Karpas-422 (cell line): ENCODE measurements around the gene ARRB1. TPM values are rescaled to one million over a fixed set of nuclear protein-coding genes. Genes with fewer than 3 reads are reported as not detected.

Experiments
- DNase-seq: peaks from one replicate; pipeline ENCODE4 v3.0.0-alpha.2; 2015
- H2AFZ ChIP-seq: fragments of 200-600 bp; sonication (generic); 2 replicates; pipeline ENCODE4 v1.6.1; 2014; ENCODE audit warnings: antibody characterized with exemption, low read length, mixed read lengths
- H3K27ac ChIP-seq: fragments of 200-600 bp; sonication (generic); 2 replicates; pipeline ENCODE4 v1.5.1; 2014; ENCODE audit warnings: mild to moderate bottlenecking, low read length, moderate library complexity
- H3K27me3 ChIP-seq: fragments of 200-600 bp; sonication (generic); 2 replicates; pipeline ENCODE4 v1.6.1; 2014; ENCODE audit warnings: low read length, mixed read lengths
- H3K36me3 ChIP-seq: fragments of 200-600 bp; sonication (generic); 2 replicates; pipeline ENCODE4 v1.6.1; 2014; ENCODE audit warnings: low read length, mixed read lengths; ENCODE audit not compliant: insufficient read depth
- H3K4me1 ChIP-seq: fragments of 200-600 bp; sonication (generic); 2 replicates; pipeline ENCODE4 v1.6.1; 2014; ENCODE audit warnings: mild to moderate bottlenecking, low read length, mixed read lengths
- H3K4me2 ChIP-seq: fragments of 200-600 bp; sonication (generic); 2 replicates; pipeline ENCODE4 v1.6.1; 2014; ENCODE audit warnings: low read length, low read depth, mild to moderate bottlenecking; ENCODE audit not compliant: poor library complexity, severe bottlenecking
- H3K4me3 ChIP-seq: fragments of 200-600 bp; sonication (generic); 2 replicates; pipeline ENCODE4 v1.5.1; 2014; ENCODE audit warnings: mild to moderate bottlenecking, antibody characterized with exemption, low read length, mixed read lengths
- H3K79me2 ChIP-seq: fragments of 200-600 bp; sonication (generic); 2 replicates; pipeline ENCODE4 v1.6.1; 2014; ENCODE audit warnings: mild to moderate bottlenecking, low read length, mixed read lengths
- H3K9ac ChIP-seq: fragments of 200-600 bp; sonication (generic); 2 replicates; pipeline ENCODE4 v1.6.0; 2014; ENCODE audit warnings: low read length
- H3K9me2 ChIP-seq: fragments of 200-600 bp; sonication (generic), shearing (Covaris generic); replicated peaks from 2 replicates; pipeline ENCODE4 v1.6.0; 2014; ENCODE audit warnings: mild to moderate bottlenecking, low read length, moderate library complexity; ENCODE audit not compliant: insufficient read depth
- H3K9me3 ChIP-seq: fragments of 300-700, 200-600 bp; sonication (generic); 2 replicates; pipeline ENCODE4 v1.6.1; 2014; ENCODE audit warnings: low read length, mixed read lengths
- H4K20me1 ChIP-seq: fragments of 200-600 bp; sonication (generic); 2 replicates; pipeline ENCODE4 v1.6.1; 2014; ENCODE audit warnings: mild to moderate bottlenecking, antibody characterized with exemption, low read length, low read depth; ENCODE audit not compliant: insufficient read depth
- total RNA-seq: library from RNA; depleted of rRNA; stranded (reverse); fragments of >200 nt; shearing (Covaris generic); gene quantifications from 2 replicates; pipeline ENCODE4 v1.2.3, GENCODE V29; 2014; ENCODE audit warnings: low replicate concordance

ARRB1 gene
- total RNA-seq, 1 experiment from 2014 or later: not detected

DNA sequence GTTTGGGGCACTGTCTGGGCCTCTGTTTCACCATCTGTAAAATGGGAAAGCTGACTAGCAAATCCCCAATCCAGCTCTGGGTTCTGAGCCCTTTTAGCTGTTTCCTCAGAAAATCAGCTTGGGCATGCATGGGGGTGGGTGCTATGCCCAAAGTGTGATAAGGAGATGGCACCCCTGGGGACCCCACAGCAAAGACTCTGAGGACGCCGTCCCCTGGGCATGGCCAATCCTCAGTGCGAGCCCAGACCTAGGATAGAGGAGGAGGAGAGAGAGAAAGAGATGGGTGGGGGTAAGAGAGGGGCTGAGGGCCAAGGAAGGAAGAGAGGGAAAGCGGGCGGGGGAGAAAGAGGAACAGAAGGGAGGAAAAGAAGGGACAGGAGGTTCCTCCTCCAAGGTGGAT is 79.1 kb downstream of the ARRB1 start:
- H3K9me2 ChIP-seq: no peaks in the 10 kb centered on the region
- H3K4me3 ChIP-seq: no peak overlapping the region
- no peak overlapping the region for H3K4me2 ChIP-seq
- H4K20me1 ChIP-seq: no peaks in the 10 kb centered on the region
- no peak for DNase-seq
- no peaks in the 10 kb centered on the region for H3K36me3 ChIP-seq
- no peaks in the 10 kb centered on the region for H3K79me2 ChIP-seq
- no peaks in the 10 kb centered on the region for H3K27me3 ChIP-seq
- H3K9me3 ChIP-seq: no peaks in the 10 kb centered on the region
- 0 out of 2 replicates have a peak overlapping the region, but pooled peaks have one; percentile 20 for H3K9ac ChIP-seq
- no peak overlapping the region for H3K27ac ChIP-seq
- peaks cover 4% of the 10 kb centered on the region for H3K4me1 ChIP-seq
- no peak overlapping the region for H2AFZ ChIP-seq

- no peaks in the 10 kb centered on the region for H3K9me3 ChIP-seq
- peaks cover 4% of the 10 kb centered on the region for H3K4me1 ChIP-seq
- H3K79me2 ChIP-seq: no peaks in the 10 kb centered on the region
- H3K9ac ChIP-seq: no peak overlapping the region
- DNase-seq: no peak
- no peaks in the 10 kb centered on the region for H3K27me3 ChIP-seq
- no peak overlapping the region for H2AFZ ChIP-seq
- no peak overlapping the region for H3K4me2 ChIP-seq
- H3K9me2 ChIP-seq: no peaks in the 10 kb centered on the region
- no peak overlapping the region for H3K27ac ChIP-seq
- H3K36me3 ChIP-seq: no peaks in the 10 kb centered on the region
- H3K4me3 ChIP-seq: no peak overlapping the region
- no peaks in the 10 kb centered on the region for H4K20me1 ChIP-seq
Observed at GRCh38 chr11:75271730-75272129, 79.7 kb downstream of the ARRB1 start.

- Histone ChIP-seq H3K9ac (no peak overlapping the region), H3K36me3 (no peaks in the 10 kb centered on the region), H4K20me1 (no peaks in the 10 kb centered on the region), H2AFZ (no peak overlapping the region), H3K4me1 (peaks cover 6% of the 10 kb centered on the region), H3K79me2 (no peaks in the 10 kb centered on the region), H3K27me3 (no peaks in the 10 kb centered on the region), H3K4me2 (no peak overlapping the region), H3K9me3 (no peaks in the 10 kb centered on the region), H3K9me2 (no peaks in the 10 kb centered on the region), H3K4me3 (no peak overlapping the region), H3K27ac (no peak overlapping the region)
- DNase-seq: peak; percentile 63
Observed at GRCh38 chr11:75270896-75271418, 80.5 kb downstream of the ARRB1 start.

GRCh38 chr11:75269896-75270295 is 81.6 kb downstream of the ARRB1 start:
- Histone ChIP-seq H3K27me3 (no peaks in the 10 kb centered on the region), H3K27ac (no peak overlapping the region), H3K9ac (no peak overlapping the region), H3K4me3 (no peak overlapping the region), H3K4me1 (peaks cover 9% of the 10 kb centered on the region), H3K9me2 (no peaks in the 10 kb centered on the region), H4K20me1 (no peaks in the 10 kb centered on the region), H3K9me3 (no peaks in the 10 kb centered on the region), H3K79me2 (no peaks in the 10 kb centered on the region), H3K36me3 (no peaks in the 10 kb centered on the region), H2AFZ (no peak overlapping the region), H3K4me2 (no peak overlapping the region)
- DNase-seq: no peak

DNA sequence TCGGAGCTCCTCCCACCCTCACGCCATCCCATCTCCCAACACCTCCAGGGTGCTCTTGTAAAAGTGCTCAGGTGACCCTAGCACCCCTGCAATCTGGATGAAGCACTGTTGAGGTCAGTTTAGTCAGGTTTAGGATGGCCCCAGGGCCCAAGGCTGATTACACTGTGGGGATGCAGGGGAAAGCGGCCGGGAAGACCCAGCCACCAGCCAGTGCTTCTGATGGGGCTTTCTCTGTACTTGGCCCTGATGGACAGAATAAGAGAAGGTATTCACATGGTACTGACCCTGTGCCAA is 82.1 kb downstream of the ARRB1 start:
- no peak overlapping the region for H3K27ac ChIP-seq
- H3K9ac ChIP-seq: no peak overlapping the region
- H4K20me1 ChIP-seq: no peaks in the 10 kb centered on the region
- H3K9me2 ChIP-seq: no peaks in the 10 kb centered on the region
- no peak overlapping the region for H2AFZ ChIP-seq
- H3K4me3 ChIP-seq: no peak overlapping the region
- H3K4me2 ChIP-seq: no peak overlapping the region
- no peaks in the 10 kb centered on the region for H3K27me3 ChIP-seq
- no peaks in the 10 kb centered on the region for H3K9me3 ChIP-seq
- H3K79me2 ChIP-seq: no peaks in the 10 kb centered on the region
- peaks cover 9% of the 10 kb centered on the region for H3K4me1 ChIP-seq
- no peak for DNase-seq
- no peaks in the 10 kb centered on the region for H3K36me3 ChIP-seq

DNA sequence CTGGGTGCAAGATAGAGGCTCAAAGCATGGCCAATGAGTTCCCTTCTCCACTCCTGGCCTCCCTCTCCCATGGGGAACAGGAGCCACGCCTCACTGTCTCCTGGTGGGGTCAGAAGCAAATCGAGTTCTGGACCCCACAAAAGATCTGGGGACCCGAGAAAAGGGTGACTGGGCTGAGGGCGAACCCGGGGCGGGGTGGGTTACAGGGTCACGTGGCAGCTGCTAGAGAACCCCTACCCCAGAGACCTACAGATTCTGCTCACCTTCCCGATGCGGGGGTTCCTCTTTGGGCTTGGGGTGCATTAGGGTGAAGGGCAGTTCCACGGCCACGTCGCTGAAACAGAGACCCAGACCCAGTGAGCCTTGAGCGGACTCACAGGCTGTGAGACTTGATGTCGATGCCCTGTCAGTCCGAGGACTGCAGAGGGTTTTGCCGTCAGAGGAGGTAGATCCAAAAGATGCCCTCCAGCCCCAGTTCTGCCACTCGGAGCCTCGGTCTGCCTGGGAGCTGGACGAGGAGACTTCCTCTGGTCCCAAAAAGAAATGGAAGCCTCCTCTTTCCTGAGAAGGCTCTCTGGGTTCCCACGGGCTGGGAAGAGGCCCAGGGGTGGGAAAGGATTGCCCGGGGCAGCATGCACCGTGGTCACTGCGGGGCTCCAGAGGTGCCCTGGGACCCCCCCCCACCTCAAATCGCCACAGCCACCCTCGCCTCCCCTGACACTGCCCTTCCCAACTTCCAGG is 82.7 kb downstream of the ARRB1 start:
- Histone ChIP-seq H3K9ac (no peak overlapping the region), H3K36me3 (no peaks in the 10 kb centered on the region), H3K9me2 (no peaks in the 10 kb centered on the region), H3K4me2 (no peak overlapping the region), H3K4me3 (no peak overlapping the region), H3K9me3 (no peaks in the 10 kb centered on the region), H2AFZ (no peak overlapping the region), H3K27me3 (no peaks in the 10 kb centered on the region), H3K79me2 (no peaks in the 10 kb centered on the region), H4K20me1 (no peaks in the 10 kb centered on the region), H3K4me1 (peaks cover 9% of the 10 kb centered on the region), H3K27ac (no peak overlapping the region)
- no peak for DNase-seq

- H3K9me2 ChIP-seq: no peaks in the 10 kb centered on the region
- no peaks in the 10 kb centered on the region for H3K79me2 ChIP-seq
- H4K20me1 ChIP-seq: no peaks in the 10 kb centered on the region
- no peak overlapping the region for H3K4me3 ChIP-seq
- H3K27ac ChIP-seq: no peak overlapping the region
- no peak overlapping the region for H3K9ac ChIP-seq
- H3K27me3 ChIP-seq: no peaks in the 10 kb centered on the region
- H3K4me1 ChIP-seq: peaks cover 9% of the 10 kb centered on the region
- H3K9me3 ChIP-seq: no peaks in the 10 kb centered on the region
- peak; percentile 81 for DNase-seq
- H2AFZ ChIP-seq: no peak overlapping the region
- H3K4me2 ChIP-seq: no peak overlapping the region
- no peaks in the 10 kb centered on the region for H3K36me3 ChIP-seq
Observed at GRCh38 chr11:75267171-75267970, 84.1 kb downstream of the ARRB1 start.

DNA sequence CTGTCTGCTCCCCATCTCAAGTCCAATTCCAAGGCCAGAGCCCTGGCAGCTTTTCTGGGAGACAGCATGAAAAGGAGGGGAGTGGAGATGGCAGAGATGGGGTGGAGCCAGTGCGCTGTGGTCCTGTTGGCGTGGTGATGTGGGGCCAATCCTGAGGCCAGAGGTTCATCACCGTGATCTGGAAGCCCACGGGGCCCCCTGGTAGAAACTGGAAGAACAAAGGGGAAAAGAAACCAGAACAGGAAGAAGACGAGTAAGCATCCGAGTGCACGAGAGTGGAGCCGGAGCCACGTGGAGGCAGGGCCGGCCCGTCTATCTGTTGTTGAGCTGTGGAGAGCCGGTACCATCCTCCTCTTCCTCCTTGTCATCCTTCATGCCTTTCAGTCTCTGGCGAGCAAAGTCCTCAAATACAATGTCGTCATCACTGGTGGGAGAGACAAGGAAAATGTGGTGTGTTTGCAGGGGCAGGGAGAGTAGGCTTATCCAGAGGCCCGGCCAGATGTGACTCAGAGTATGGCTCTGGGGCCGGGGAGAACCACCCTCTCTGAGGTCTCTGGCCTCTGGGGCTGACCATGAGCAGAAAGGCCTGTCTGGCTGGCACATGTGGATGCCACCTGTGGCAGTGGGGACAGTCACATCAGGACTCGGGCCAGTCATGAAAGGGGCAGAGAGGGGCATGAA is 85.5 kb downstream of the ARRB1 start:
- Histone ChIP-seq H4K20me1 (no peaks in the 10 kb centered on the region), H3K9ac (no peak overlapping the region), H3K27ac (no peak overlapping the region), H3K4me3 (no peak overlapping the region), H3K4me1 (peaks cover 9% of the 10 kb centered on the region), H3K9me2 (no peaks in the 10 kb centered on the region), H3K36me3 (no peaks in the 10 kb centered on the region), H3K27me3 (no peaks in the 10 kb centered on the region), H3K4me2 (no peak overlapping the region), H2AFZ (no peak overlapping the region), H3K79me2 (no peaks in the 10 kb centered on the region), H3K9me3 (no peaks in the 10 kb centered on the region)
- no peak for DNase-seq
